Mesothelial cell of epicardium (in vitro differentiated cells): ENCODE data around the gene NUDT9. TPM values are rescaled to one million over a fixed set of nuclear protein-coding genes. Genes with fewer than 3 reads are reported as not detected.
A peak's percentile ranks its signal among the peaks of the same experiment; 100 is the strongest.

Experiments
- DNase-seq, 2 experiments: peaks; one replicate each; pipeline ENCODE4 v3.0.0; 2021; ENCODE audit warnings: low spot score in 2 of 2; ENCODE audit not compliant: unreplicated experiment in 2 of 2
- H3K27ac Mint-ChIP-seq: 2 replicates; pipeline ENCODE4 v1.8.0; 2021; ENCODE audit warnings: mixed read lengths
- H3K27me3 Mint-ChIP-seq: 2 replicates; pipeline ENCODE4 v1.8.0; 2021; ENCODE audit warnings: low read depth, mixed read lengths
- H3K36me3 Mint-ChIP-seq: 2 replicates; pipeline ENCODE4 v1.8.0; 2021; ENCODE audit warnings: mixed read lengths
- H3K4me1 Mint-ChIP-seq: 2 replicates; pipeline ENCODE4 v1.8.0; 2021; ENCODE audit warnings: mixed read lengths
- H3K4me3 Mint-ChIP-seq: 2 replicates; pipeline ENCODE4 v1.8.0; 2021; ENCODE audit warnings: mild to moderate bottlenecking, moderate library complexity, mixed read lengths
- H3K9me3 Mint-ChIP-seq: 2 replicates; pipeline ENCODE4 v1.8.0; 2021; ENCODE audit warnings: mixed read lengths
- CTCF ChIP-seq: fragments of 200-600 bp; sonication (generic); IDR thresholded peaks from one replicate; pipeline ENCODE4 v1.5.0; 2021; ENCODE audit warnings: antibody characterized with exemption; ENCODE audit not compliant: unreplicated experiment
- total RNA-seq: library from RNA; stranded (reverse); gene quantifications from 3 replicates; pipeline ENCODE4 v1.2.1, GENCODE V29; 2021

Gene NUDT9
- total RNA-seq, 1 donor from 2014 or later: 26.0 TPM

GRCh38 chr4:87461281-87461700 is 38.9 kb downstream of the NUDT9 start:
- no peak overlapping the region for H3K4me3 Mint-ChIP-seq
- H3K4me1 Mint-ChIP-seq: no peaks in the 10 kb centered on the region
- H3K27ac Mint-ChIP-seq: no peak overlapping the region
- H3K36me3 Mint-ChIP-seq: peaks cover 18% of the 10 kb centered on the region
- TF ChIP-seq CTCF: no peak
- no peaks in the 10 kb centered on the region for H3K27me3 Mint-ChIP-seq
- H3K9me3 Mint-ChIP-seq: peaks cover 7% of the 10 kb centered on the region
- no peak for DNase-seq

GRCh38 chr4:87462102-87462501 is 39.7 kb downstream of the NUDT9 start:
- Mint-ChIP-seq H3K9me3 (peaks cover 7% of the 10 kb centered on the region), H3K4me3 (no peak overlapping the region), H3K4me1 (no peaks in the 10 kb centered on the region)

GRCh38 chr4:87465739-87466366 is 43.5 kb downstream of the NUDT9 start:
- H3K4me3 Mint-ChIP-seq: no peak overlapping the region
- no peak for DNase-seq
- no peak overlapping the region for H3K27ac Mint-ChIP-seq
- no peaks in the 10 kb centered on the region for H3K4me1 Mint-ChIP-seq
- no peaks in the 10 kb centered on the region for H3K36me3 Mint-ChIP-seq
- H3K27me3 Mint-ChIP-seq: no peaks in the 10 kb centered on the region
- H3K9me3 Mint-ChIP-seq: no peaks in the 10 kb centered on the region
- TF ChIP-seq CTCF: peak; percentile 75

More at GRCh38 chr4:87462102-87462501, 39.7 kb downstream of the NUDT9 start:
- no peaks in the 10 kb centered on the region for H3K27me3 Mint-ChIP-seq
- TF ChIP-seq CTCF: no peak
- DNase-seq: no peak
- H3K36me3 Mint-ChIP-seq: peaks cover 18% of the 10 kb centered on the region
- H3K27ac Mint-ChIP-seq: no peak overlapping the region

GRCh38 chr4:87469390-87469789 is 47.0 kb downstream of the NUDT9 start:
- no peaks in the 10 kb centered on the region for H3K36me3 Mint-ChIP-seq
- no peak overlapping the region for H3K4me3 Mint-ChIP-seq
- H3K9me3 Mint-ChIP-seq: no peaks in the 10 kb centered on the region
- no peak overlapping the region for H3K27ac Mint-ChIP-seq
- DNase-seq: no peak
- no peaks in the 10 kb centered on the region for H3K4me1 Mint-ChIP-seq
- no peaks in the 10 kb centered on the region for H3K27me3 Mint-ChIP-seq
- no peak for TF ChIP-seq CTCF

- no peak for DNase-seq
- Mint-ChIP-seq H3K9me3 (no peaks in the 10 kb centered on the region), H3K4me1 (no peaks in the 10 kb centered on the region), H3K27ac (no peak overlapping the region), H3K27me3 (no peaks in the 10 kb centered on the region), H3K36me3 (no peaks in the 10 kb centered on the region), H3K4me3 (no peak overlapping the region)
- no peak for TF ChIP-seq CTCF
Observed at GRCh38 chr4:87476934-87477333, 54.6 kb downstream of the NUDT9 start.
